HepG2 (cell line): ENCODE results near the gene ADGRG6. TPM values are rescaled to one million over a fixed set of nuclear protein-coding genes. Genes with fewer than 3 reads are reported as not detected.

Source experiments
- IRX3 ChIP-seq: sonication (generic); formaldehyde crosslinking; IDR thresholded peaks from 2 replicates; pipeline ENCODE4 v1.8.1; 2023; ENCODE audit warnings: mild to moderate bottlenecking, low read depth, missing genetic modification reagents, borderline replicate concordance
- MAFF ChIP-seq: IDR thresholded peaks from 2 replicates; pipeline ENCODE4 v1.6.1; 2011; ENCODE audit warnings: low read depth, low read length, improper control_type of control experiment
- RAD21 ChIP-seq: fragments of 450-650 bp; formaldehyde crosslinking; IDR thresholded peaks from 2 replicates; pipeline ENCODE4 v1.5.0; 2020; ENCODE audit warnings: mild to moderate bottlenecking
- SCMH1 ChIP-seq: sonication (generic); formaldehyde crosslinking; IDR thresholded peaks from 2 replicates; pipeline ENCODE4 v1.9.0; 2021; ENCODE audit warnings: missing genetic modification reagents, mild to moderate bottlenecking, borderline replicate concordance
- SETDB1 ChIP-seq: sonication (generic); formaldehyde crosslinking; IDR thresholded peaks from 2 replicates; pipeline ENCODE4 v1.5.1; 2020; ENCODE audit warnings: missing genetic modification reagents, mild to moderate bottlenecking, borderline replicate concordance
- ZIK1 ChIP-seq: sonication (generic); formaldehyde crosslinking; IDR thresholded peaks from 2 replicates; pipeline ENCODE4 v1.5.0; 2020; ENCODE audit warnings: mild to moderate bottlenecking, low read depth, missing genetic modification reagents, borderline replicate concordance
- ZNF335 ChIP-seq: sonication (generic); formaldehyde crosslinking; IDR thresholded peaks from 2 replicates; pipeline ENCODE4 v1.4.0; 2020; ENCODE audit warnings: missing genetic modification reagents
- polyA plus RNA-seq, 8 experiments: library from polyadenylated mRNA; depleted of rRNA in 3 of 8; stranded (reverse) in 7 of 8; unstranded in 1 of 8; fragments of >200 nt; fragmentation: Illumina TruSeq in 4 of 8; extraction: Trizol in 4 of 8; gene quantifications; 2 replicates each; pipeline versions ENCODE4 v1.2.1 to v1.2.3, GENCODE V29; 2011 to 2016; ENCODE audit warnings: low read depth in 4 of 8, missing spikeins in 1 of 8, mixed read lengths in 1 of 8; ENCODE audit not compliant: insufficient read depth in 1 of 8
- total RNA-seq, 5 experiments: library from RNA; depleted of rRNA; stranded (reverse); fragments of >200 nt; fragmentation: Illumina TruSeq; extraction: Trizol; gene quantifications; 2 replicates each; pipeline ENCODE4 v1.2.3, GENCODE V29; 2016; ENCODE audit warnings: low read depth in 1 of 5
- TF ChIP-seq, protein P1 (sequence below): sonication (generic); formaldehyde crosslinking; IDR thresholded peaks from 2 replicates; pipeline ENCODE4 v1.5.0; 2020; ENCODE audit warnings: mild to moderate bottlenecking, missing genetic modification reagents, borderline replicate concordance
- TF ChIP-seq, protein P2 (sequence below): sonication (generic); formaldehyde crosslinking; conservative IDR thresholded peaks from 2 replicates; pipeline ENCODE4 v1.8.0; 2022; ENCODE audit warnings: mild to moderate bottlenecking, moderate library complexity, missing genetic modification reagents

ADGRG6 gene
- total and polyA plus RNA-seq, 2 of the 13 experiments (the other 11 are each of a cell fraction or from before 2014, with no cell fraction given) = 129 to 249 TPM

DNA sequence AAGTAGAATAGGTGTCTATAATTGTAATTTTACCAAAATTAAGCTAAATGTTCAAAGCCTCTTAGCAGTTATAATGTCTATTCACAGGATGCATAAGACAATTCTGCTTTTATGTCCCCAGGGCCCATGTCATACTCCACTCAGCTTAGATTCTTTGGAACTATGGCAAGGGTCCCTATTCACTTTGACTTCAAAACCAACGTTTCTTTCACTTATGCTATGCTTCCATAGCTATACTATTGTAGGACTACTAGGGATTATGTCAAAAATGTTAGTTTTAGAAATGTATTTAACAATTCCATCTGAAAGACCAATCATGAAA is 15.8 kb upstream of the ADGRG6 start (continued):
- TF ChIP-seq, protein P1, sequence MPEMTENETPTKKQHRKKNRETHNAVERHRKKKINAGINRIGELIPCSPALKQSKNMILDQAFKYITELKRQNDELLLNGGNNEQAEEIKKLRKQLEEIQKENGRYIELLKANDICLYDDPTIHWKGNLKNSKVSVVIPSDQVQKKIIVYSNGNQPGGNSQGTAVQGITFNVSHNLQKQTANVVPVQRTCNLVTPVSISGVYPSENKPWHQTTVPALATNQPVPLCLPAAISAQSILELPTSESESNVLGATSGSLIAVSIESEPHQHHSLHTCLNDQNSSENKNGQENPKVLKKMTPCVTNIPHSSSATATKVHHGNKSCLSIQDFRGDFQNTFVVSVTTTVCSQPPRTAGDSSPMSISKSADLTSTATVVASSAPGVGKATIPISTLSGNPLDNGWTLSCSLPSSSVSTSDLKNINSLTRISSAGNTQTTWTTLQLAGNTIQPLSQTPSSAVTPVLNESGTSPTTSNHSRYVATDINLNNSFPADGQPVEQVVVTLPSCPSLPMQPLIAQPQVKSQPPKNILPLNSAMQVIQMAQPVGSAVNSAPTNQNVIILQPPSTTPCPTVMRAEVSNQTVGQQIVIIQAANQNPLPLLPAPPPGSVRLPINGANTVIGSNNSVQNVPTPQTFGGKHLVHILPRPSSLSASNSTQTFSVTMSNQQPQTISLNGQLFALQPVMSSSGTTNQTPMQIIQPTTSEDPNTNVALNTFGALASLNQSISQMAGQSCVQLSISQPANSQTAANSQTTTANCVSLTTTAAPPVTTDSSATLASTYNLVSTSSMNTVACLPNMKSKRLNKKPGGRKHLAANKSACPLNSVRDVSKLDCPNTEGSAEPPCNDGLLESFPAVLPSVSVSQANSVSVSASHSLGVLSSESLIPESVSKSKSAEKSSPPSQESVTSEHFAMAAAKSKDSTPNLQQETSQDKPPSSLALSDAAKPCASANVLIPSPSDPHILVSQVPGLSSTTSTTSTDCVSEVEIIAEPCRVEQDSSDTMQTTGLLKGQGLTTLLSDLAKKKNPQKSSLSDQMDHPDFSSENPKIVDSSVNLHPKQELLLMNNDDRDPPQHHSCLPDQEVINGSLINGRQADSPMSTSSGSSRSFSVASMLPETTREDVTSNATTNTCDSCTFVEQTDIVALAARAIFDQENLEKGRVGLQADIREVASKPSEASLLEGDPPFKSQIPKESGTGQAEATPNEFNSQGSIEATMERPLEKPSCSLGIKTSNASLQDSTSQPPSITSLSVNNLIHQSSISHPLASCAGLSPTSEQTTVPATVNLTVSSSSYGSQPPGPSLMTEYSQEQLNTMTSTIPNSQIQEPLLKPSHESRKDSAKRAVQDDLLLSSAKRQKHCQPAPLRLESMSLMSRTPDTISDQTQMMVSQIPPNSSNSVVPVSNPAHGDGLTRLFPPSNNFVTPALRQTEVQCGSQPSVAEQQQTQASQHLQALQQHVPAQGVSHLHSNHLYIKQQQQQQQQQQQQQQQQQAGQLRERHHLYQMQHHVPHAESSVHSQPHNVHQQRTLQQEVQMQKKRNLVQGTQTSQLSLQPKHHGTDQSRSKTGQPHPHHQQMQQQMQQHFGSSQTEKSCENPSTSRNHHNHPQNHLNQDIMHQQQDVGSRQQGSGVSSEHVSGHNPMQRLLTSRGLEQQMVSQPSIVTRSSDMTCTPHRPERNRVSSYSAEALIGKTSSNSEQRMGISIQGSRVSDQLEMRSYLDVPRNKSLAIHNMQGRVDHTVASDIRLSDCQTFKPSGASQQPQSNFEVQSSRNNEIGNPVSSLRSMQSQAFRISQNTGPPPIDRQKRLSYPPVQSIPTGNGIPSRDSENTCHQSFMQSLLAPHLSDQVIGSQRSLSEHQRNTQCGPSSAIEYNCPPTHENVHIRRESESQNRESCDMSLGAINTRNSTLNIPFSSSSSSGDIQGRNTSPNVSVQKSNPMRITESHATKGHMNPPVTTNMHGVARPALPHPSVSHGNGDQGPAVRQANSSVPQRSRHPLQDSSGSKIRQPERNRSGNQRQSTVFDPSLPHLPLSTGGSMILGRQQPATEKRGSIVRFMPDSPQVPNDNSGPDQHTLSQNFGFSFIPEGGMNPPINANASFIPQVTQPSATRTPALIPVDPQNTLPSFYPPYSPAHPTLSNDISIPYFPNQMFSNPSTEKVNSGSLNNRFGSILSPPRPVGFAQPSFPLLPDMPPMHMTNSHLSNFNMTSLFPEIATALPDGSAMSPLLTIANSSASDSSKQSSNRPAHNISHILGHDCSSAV (CRISPR knock-in tag) = no peak
- TF ChIP-seq, protein P2, sequence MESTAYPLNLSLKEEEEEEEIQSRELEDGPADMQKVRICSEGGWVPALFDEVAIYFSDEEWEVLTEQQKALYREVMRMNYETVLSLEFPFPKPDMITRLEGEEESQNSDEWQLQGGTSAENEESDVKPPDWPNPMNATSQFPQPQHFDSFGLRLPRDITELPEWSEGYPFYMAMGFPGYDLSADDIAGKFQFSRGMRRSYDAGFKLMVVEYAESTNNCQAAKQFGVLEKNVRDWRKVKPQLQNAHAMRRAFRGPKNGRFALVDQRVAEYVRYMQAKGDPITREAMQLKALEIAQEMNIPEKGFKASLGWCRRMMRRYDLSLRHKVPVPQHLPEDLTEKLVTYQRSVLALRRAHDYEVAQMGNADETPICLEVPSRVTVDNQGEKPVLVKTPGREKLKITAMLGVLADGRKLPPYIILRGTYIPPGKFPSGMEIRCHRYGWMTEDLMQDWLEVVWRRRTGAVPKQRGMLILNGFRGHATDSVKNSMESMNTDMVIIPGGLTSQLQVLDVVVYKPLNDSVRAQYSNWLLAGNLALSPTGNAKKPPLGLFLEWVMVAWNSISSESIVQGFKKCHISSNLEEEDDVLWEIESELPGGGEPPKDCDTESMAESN (CRISPR knock-in tag) = no peak
- TF ChIP-seq SCMH1 (CRISPR knock-in tag) (no peak), SETDB1 (CRISPR knock-in tag) (no peak), ZNF335 (CRISPR knock-in tag) (no peak), IRX3 (CRISPR knock-in tag) (no peak), ZIK1 (no peak), MAFF (no peak), RAD21 (CRISPR knock-in tag) (no peak)
